ENCODE data around the gene FNDC3B. TPM values are rescaled to one million over a fixed set of nuclear protein-coding genes. Genes with fewer than 3 reads are reported as not detected.

Gene FNDC3B
- total and polyA plus RNA-seq, 7 donors = 16.2 to 93.9 (median 50.3) TPM

DNA sequence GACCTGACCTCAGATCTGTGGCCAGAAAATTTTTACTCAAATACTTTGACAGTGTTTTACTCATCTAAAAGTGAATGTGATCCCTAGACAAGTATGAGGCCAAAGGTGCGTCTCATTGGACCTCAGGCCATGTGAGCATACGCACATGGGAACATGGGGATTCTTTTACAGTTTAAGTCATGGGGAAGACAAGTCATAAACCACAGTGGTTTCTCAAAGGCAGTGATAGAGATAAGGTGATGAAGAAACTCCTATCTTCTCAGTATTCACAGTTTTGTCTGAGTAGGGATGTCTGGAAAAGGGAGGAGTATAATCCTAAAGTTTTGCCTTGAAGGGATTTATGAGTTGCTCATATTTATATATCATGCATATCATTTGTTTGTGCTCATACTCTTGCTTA is 173.8 kb downstream of the FNDC3B start:
- intact Hi-C loops (cut with DNase I) = no loop called here
- H3K4me3 ChIP-seq = no peak overlapping the region
- H3K36me3 ChIP-seq = no peaks in the 10 kb centered on the region
- DNase-seq = no peak
- TF ChIP-seq EP300 (IDR thresholded peaks at IDR 0.05) (no peak), POLR2A (IDR thresholded peaks at IDR 0.05) (no peak), POLR2AphosphoS5 (IDR thresholded peaks at IDR 0.05) (no peak)
- TF ChIP-seq, protein P1, sequence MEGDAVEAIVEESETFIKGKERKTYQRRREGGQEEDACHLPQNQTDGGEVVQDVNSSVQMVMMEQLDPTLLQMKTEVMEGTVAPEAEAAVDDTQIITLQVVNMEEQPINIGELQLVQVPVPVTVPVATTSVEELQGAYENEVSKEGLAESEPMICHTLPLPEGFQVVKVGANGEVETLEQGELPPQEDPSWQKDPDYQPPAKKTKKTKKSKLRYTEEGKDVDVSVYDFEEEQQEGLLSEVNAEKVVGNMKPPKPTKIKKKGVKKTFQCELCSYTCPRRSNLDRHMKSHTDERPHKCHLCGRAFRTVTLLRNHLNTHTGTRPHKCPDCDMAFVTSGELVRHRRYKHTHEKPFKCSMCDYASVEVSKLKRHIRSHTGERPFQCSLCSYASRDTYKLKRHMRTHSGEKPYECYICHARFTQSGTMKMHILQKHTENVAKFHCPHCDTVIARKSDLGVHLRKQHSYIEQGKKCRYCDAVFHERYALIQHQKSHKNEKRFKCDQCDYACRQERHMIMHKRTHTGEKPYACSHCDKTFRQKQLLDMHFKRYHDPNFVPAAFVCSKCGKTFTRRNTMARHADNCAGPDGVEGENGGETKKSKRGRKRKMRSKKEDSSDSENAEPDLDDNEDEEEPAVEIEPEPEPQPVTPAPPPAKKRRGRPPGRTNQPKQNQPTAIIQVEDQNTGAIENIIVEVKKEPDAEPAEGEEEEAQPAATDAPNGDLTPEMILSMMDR (IDR thresholded peaks at IDR 0.05) = no peak
- peak overlapping the region in 1 of 4 donors; percentile 30 for H3K27ac ChIP-seq
- WGBS, 2 donors = 37 to 77% methylated on average over 2 of the region's 2 CpGs
- no peaks in the 10 kb centered on the region for H3K27me3 ChIP-seq
- no peaks in the 10 kb centered on the region for H3K9me3 ChIP-seq
- H3K4me1 ChIP-seq = peaks cover 0 to 81% (median 61%) of the 10 kb centered on the region in 4 donors

GRCh38 chr3:172213904-172214303 is 174.5 kb downstream of the FNDC3B start:
- DNase-seq = no peak
- H3K27ac ChIP-seq = no peak overlapping the region
- TF ChIP-seq EP300 (IDR thresholded peaks at IDR 0.05) (no peak), POLR2AphosphoS5 (IDR thresholded peaks at IDR 0.05) (no peak), POLR2A (IDR thresholded peaks at IDR 0.05) (no peak)
- TF ChIP-seq, protein P1 (IDR thresholded peaks at IDR 0.05) = no peak
- H3K4me1 ChIP-seq = peaks cover 0 to 87% (median 68%) of the 10 kb centered on the region in 4 donors
- H3K27me3 ChIP-seq = no peaks in the 10 kb centered on the region
- no peaks in the 10 kb centered on the region for H3K9me3 ChIP-seq
- WGBS, 2 donors = 12 to 45% methylated on average over 4 of the region's 4 CpGs
- H3K36me3 ChIP-seq = no peaks in the 10 kb centered on the region
- H3K4me3 ChIP-seq = no peak overlapping the region
- intact Hi-C loops (cut with DNase I) = no loop called here

DNA sequence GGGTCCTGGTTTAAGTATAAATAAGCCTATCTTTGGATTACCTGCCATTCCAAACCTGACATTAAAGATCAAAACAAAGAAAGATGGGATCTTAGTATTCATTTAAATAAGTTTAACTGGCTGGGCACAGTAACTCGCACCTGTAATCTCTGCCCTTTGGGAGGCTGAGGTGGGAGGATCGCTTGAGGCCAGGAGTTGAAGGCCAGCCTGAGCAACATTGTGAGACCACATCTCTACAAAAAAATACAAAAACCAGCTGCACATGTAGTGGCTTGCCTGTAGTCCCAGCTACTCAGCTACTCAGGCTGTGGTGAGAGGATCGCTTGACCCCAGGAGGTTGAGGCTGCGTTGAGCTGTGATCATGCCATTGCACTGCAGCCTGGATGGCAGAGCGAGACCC is 176.9 kb downstream of the FNDC3B start:
- no peak for DNase-seq
- Histone ChIP-seq H3K27me3 (no peaks in the 10 kb centered on the region), H3K4me1 (peaks cover 0 to 79% (median 53%) of the 10 kb centered on the region in 4 donors), H3K27ac (no peak overlapping the region), H3K9me3 (no peaks in the 10 kb centered on the region), H3K4me3 (no peak overlapping the region), H3K36me3 (no peaks in the 10 kb centered on the region)
- no peak for TF ChIP-seq POLR2AphosphoS5 (IDR thresholded peaks at IDR 0.05)
- no peak for TF ChIP-seq POLR2A (IDR thresholded peaks at IDR 0.05)
- TF ChIP-seq, protein P1 (IDR thresholded peaks at IDR 0.05) = no peak
- TF ChIP-seq EP300 (IDR thresholded peaks at IDR 0.05) = no peak
- WGBS, 2 donors = 97 to 99% methylated on average over 5 of the region's 5 CpGs
- intact Hi-C loops (cut with DNase I) = no loop called here

DNA sequence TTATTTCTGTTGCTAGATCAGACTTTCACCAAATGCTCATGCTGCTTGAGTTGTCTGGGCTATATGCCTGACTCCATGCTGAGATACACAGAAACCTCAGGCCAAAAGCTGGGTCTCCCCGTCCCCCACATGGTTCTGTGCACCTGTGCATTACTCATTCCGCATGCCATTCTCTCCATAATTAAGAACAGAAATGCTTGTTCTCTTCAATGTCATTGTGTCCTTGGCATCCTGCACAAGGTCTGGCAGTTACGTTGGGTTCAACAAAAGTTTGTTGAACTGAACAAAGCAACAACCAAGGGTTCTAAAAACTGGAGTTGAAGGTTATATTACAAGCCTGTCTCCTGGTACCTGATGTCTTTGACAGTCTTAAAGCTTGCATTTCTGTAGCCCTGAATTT is 177.5 kb downstream of the FNDC3B start:
- H3K4me1 ChIP-seq = peaks cover 0 to 79% (median 53%) of the 10 kb centered on the region in 4 donors
- 94 to 95% methylated on average over 3 of the region's 3 CpGs for WGBS, 2 donors
- TF ChIP-seq POLR2AphosphoS5 (IDR thresholded peaks at IDR 0.05) = no peak
- no peak for TF ChIP-seq POLR2A (IDR thresholded peaks at IDR 0.05)
- TF ChIP-seq EP300 (IDR thresholded peaks at IDR 0.05) = no peak
- TF ChIP-seq, protein P1 (IDR thresholded peaks at IDR 0.05) = no peak
- no peaks in the 10 kb centered on the region for H3K36me3 ChIP-seq
- no peak overlapping the region for H3K4me3 ChIP-seq
- H3K27me3 ChIP-seq = no peaks in the 10 kb centered on the region
- no peak overlapping the region for H3K27ac ChIP-seq
- DNase-seq = no peak
- no peaks in the 10 kb centered on the region for H3K9me3 ChIP-seq
- intact Hi-C loops (cut with DNase I) = no loop called here

GRCh38 chr3:172217877-172218276 is 178.5 kb downstream of the FNDC3B start:
- Histone ChIP-seq H3K27ac (no peak overlapping the region), H3K4me3 (no peak overlapping the region), H3K9me3 (no peaks in the 10 kb centered on the region), H3K36me3 (no peaks in the 10 kb centered on the region), H3K4me1 (peaks cover 0 to 78% (median 48%) of the 10 kb centered on the region in 4 donors), H3K27me3 (no peaks in the 10 kb centered on the region)
- TF ChIP-seq POLR2A (IDR thresholded peaks at IDR 0.05) (no peak), EP300 (IDR thresholded peaks at IDR 0.05) (no peak), POLR2AphosphoS5 (IDR thresholded peaks at IDR 0.05) (no peak)
- TF ChIP-seq, protein P1 (IDR thresholded peaks at IDR 0.05) = no peak
- 71 to 74% methylated on average over 5 of the region's 5 CpGs for WGBS, 2 donors
- DNase-seq = no peak
- intact Hi-C loops (cut with DNase I) = no loop called here
